HCT116 (cell line): ENCODE results near the gene STC2. TPM values are rescaled to one million over a fixed set of nuclear protein-coding genes. Genes with fewer than 3 reads are reported as not detected.

Experiments
- ATAC-seq: fragments of 200-7000 bp; cut with Tn5 transposase; 2 replicates; pipeline ENCODE4 v1.9.1; 2020; ENCODE audit warnings: mild to moderate bottlenecking, moderate library complexity
- BruUV-seq: library from RNA; stranded (reverse); fragments of 400-500 nt; replicated peaks from 2 replicates; lab custom pipeline; 2021; lab: Mats Ljungman, UMichigan
- CTCF ChIA-PET: fragments of 300-600 bp; sonication (Branson Sonifier 250); formaldehyde crosslinking; loops from one replicate; lab custom pipeline; 2021; ENCODE audit warnings: antibody characterized with exemption; lab: Charles Lee
- POLR2A ChIA-PET: fragments of 300-600, 350-600 bp; sonication (Branson Sonifier 250); formaldehyde crosslinking; loops from one replicate; lab custom pipeline; 2021; ENCODE audit warnings: antibody characterized with exemption; lab: Charles Lee
- RAD21 ChIA-PET, 2 experiments: fragments of 300-600 bp; sonication (Branson Sonifier 250); formaldehyde crosslinking; loops; one replicate each; lab custom pipeline; 2023; ENCODE audit warnings: low total read pairs in 2 of 2; ENCODE audit not compliant: uncharacterized antibody in 2 of 2, unreplicated experiment in 2 of 2, low non-redundant PET in 1 of 2; lab: Charles Lee
- DNase-seq: peaks from one replicate; pipeline ENCODE4 v3.0.0-alpha.2; 2010; ENCODE audit warnings: low read depth, low spot score
- H2AFZ ChIP-seq: fragments of 200-600 bp; shearing (Covaris generic), sonication (generic); 2 replicates; pipeline ENCODE4 v1.6.1; 2017; ENCODE audit warnings: low read depth, mixed run types, mixed read lengths, antibody characterized with exemption, low read length; ENCODE audit not compliant: poor library complexity, severe bottlenecking
- H3K27ac ChIP-seq: 2 replicates; pipeline ENCODE4 v1.5.1; 2012; ENCODE audit warnings: low read depth, low read length
- H3K27me3 ChIP-seq: fragments of 200-600 bp; sonication (generic); 2 replicates; pipeline ENCODE4 v1.6.1; 2016; ENCODE audit warnings: mixed run types, low read length, mixed read lengths; ENCODE audit not compliant: insufficient read depth
- H3K36me3 ChIP-seq, 2 experiments: fragments of 200-500 bp in 1 of 2; fragments of 200-600 bp in 1 of 2; sonication (Bioruptor generic) in 1 of 2; sonication (generic) in 1 of 2; 2 replicates each; pipeline versions ENCODE4 v1.5.1 to v1.6.1; 2014 to 2016; ENCODE audit warnings: low read length in 2 of 2, inconsistent platforms in 1 of 2, mixed read lengths in 1 of 2, mixed run types in 1 of 2; ENCODE audit not compliant: insufficient read depth in 2 of 2, control insufficient read depth in 1 of 2
- H3K4me1 ChIP-seq, 2 experiments: fragments of 200-600 bp in 1 of 2; sonication (generic) in 1 of 2; 2 replicates each; pipeline versions ENCODE4 v1.5.1 to v1.6.1; 2012 to 2017; ENCODE audit warnings: low read length in 2 of 2, inconsistent platforms in 1 of 2, mild to moderate bottlenecking in 1 of 2, mixed read lengths in 1 of 2, mixed run types in 1 of 2, moderate library complexity in 1 of 2; ENCODE audit not compliant: insufficient read depth in 2 of 2, control insufficient read depth in 1 of 2
- H3K4me2 ChIP-seq: fragments of 200-600 bp; sonication (generic); 2 replicates; pipeline ENCODE4 v1.6.1; 2017; ENCODE audit warnings: mixed run types, low read length, mixed read lengths
- H3K4me3 ChIP-seq, 2 experiments: fragments of 200-600 bp in 1 of 2; sonication (generic) in 1 of 2; replicated peaks in 1 of 2; 2 replicates each; pipeline ENCODE4 v1.5.1; 2011 to 2016; ENCODE audit warnings: low read length in 2 of 2, control low read depth in 1 of 2, low read depth in 1 of 2, mild to moderate bottlenecking in 1 of 2, mixed read lengths in 1 of 2, mixed run types in 1 of 2
- H3K79me2 ChIP-seq: fragments of 200-600 bp; sonication (generic); 2 replicates; pipeline ENCODE4 v1.6.1; 2017; ENCODE audit warnings: mild to moderate bottlenecking, mixed run types, low read length, moderate library complexity, mixed read lengths; ENCODE audit not compliant: insufficient read depth
- H3K9ac ChIP-seq: fragments of 200-600 bp; sonication (generic); 2 replicates; pipeline ENCODE4 v1.6.1; 2016; ENCODE audit warnings: low read length, mixed read lengths
- H3K9me2 ChIP-seq: fragments of 200-600 bp; sonication (generic), shearing (Covaris generic); 2 replicates; pipeline ENCODE4 v1.6.1; 2017; ENCODE audit warnings: mixed run types, mild to moderate bottlenecking, moderate library complexity; ENCODE audit not compliant: insufficient read depth
- H3K9me3 ChIP-seq, 2 experiments: fragments of 200-500 bp in 1 of 2; fragments of 200-600 bp in 1 of 2; sonication (Bioruptor generic) in 1 of 2; sonication (generic) in 1 of 2; 2 replicates each; pipeline ENCODE4 v1.6.1; 2014 to 2017; ENCODE audit warnings: low read length in 2 of 2, mixed read lengths in 2 of 2, inconsistent platforms in 1 of 2, low read depth in 1 of 2, mild to moderate bottlenecking in 1 of 2, mixed run types in 1 of 2, moderate library complexity in 1 of 2; ENCODE audit not compliant: control insufficient read depth in 1 of 2, insufficient read depth in 1 of 2
- H4K20me1 ChIP-seq: fragments of 200-600 bp; sonication (generic), shearing (Covaris generic); 2 replicates; pipeline ENCODE4 v1.6.1; 2017; ENCODE audit warnings: mixed run types, mild to moderate bottlenecking, moderate library complexity; ENCODE audit not compliant: insufficient read depth
- ATF3 ChIP-seq: IDR thresholded peaks from 2 replicates; pipeline ENCODE4 v1.6.1; 2012
- CBX3 ChIP-seq: IDR thresholded peaks from 2 replicates; pipeline ENCODE4 v1.6.1; 2012; ENCODE audit warnings: low read depth
- EGR1 ChIP-seq: IDR thresholded peaks from 2 replicates; pipeline ENCODE4 v1.6.1; 2012; ENCODE audit warnings: low read depth
- ELF1 ChIP-seq: IDR thresholded peaks from 2 replicates; pipeline ENCODE4 v1.6.1; 2012; ENCODE audit warnings: low read depth, borderline replicate concordance
- EZH2phosphoT487 ChIP-seq: fragments of 200-600 bp; IDR thresholded peaks from 2 replicates; pipeline ENCODE4 v1.6.1; 2018; ENCODE audit warnings: antibody characterized with exemption, borderline replicate concordance
- POLR2A ChIP-seq: IDR thresholded peaks from 2 replicates; pipeline ENCODE4 v1.7.0; 2011; ENCODE audit warnings: borderline replicate concordance; ENCODE audit not compliant: insufficient read depth, insufficient read length; ENCODE audit errors: extremely low read depth
- RAD21 ChIP-seq: IDR thresholded peaks from 2 replicates; pipeline ENCODE4 v1.6.1; 2012; ENCODE audit warnings: low read depth, mild to moderate bottlenecking
- SIN3A ChIP-seq: IDR thresholded peaks from 2 replicates; pipeline ENCODE4 v1.6.1; 2012; ENCODE audit warnings: low read depth
- SP1 ChIP-seq: IDR thresholded peaks from 2 replicates; pipeline ENCODE4 v1.6.1; 2012; ENCODE audit warnings: low read depth
- SRF ChIP-seq: IDR thresholded peaks from 2 replicates; pipeline ENCODE4 v1.6.1; 2012; ENCODE audit warnings: low read depth
- TCF7L2 ChIP-seq: IDR thresholded peaks from 2 replicates; pipeline ENCODE4 v1.7.0; 2011; ENCODE audit warnings: borderline replicate concordance, inconsistent platforms; ENCODE audit not compliant: insufficient read depth, insufficient read length; ENCODE audit errors: extremely low read depth
- YY1 ChIP-seq: IDR thresholded peaks from 2 replicates; pipeline ENCODE4 v1.6.1; 2011; ENCODE audit warnings: low read length, low read depth, moderate library complexity, mild to moderate bottlenecking; ENCODE audit not compliant: insufficient replicate concordance; ENCODE audit errors: extremely low read depth
- ZBTB33 ChIP-seq: IDR thresholded peaks from 2 replicates; pipeline ENCODE4 v1.6.1; 2011; ENCODE audit warnings: mild to moderate bottlenecking, low read length, moderate library complexity; ENCODE audit not compliant: insufficient replicate concordance; ENCODE audit errors: extremely low read depth
- ZNF274 ChIP-seq: fragments of 200-500 bp; sonication (Bioruptor generic); IDR thresholded peaks from 2 replicates; pipeline ENCODE4 v1.6.1; 2014; ENCODE audit warnings: mild to moderate bottlenecking, low read depth, low read length, inconsistent platforms
- intact Hi-C: fragments of 100-400 bp; cut with micrococcal nuclease; formaldehyde crosslinking; loops from 2 replicates; pipeline ENCODE4 v1.10.0; 2022
- total RNA-seq: library from RNA; stranded (reverse); gene quantifications from one replicate; pipeline ENCODE4 v1.2.1, GENCODE V29; 2021; ENCODE audit not compliant: unreplicated experiment
- TF ChIP-seq, protein P1 (sequence below), 3 experiments: fragments of 200-600 bp in 1 of 3; sonication (generic) in 1 of 3; IDR thresholded peaks in 2 of 3; conservative IDR thresholded peaks in 1 of 3; 2 replicates each; pipeline ENCODE4 v1.5.1; 2012 to 2017; ENCODE audit warnings: low read depth in 2 of 3, low read length in 2 of 3, antibody characterized with exemption in 1 of 3, borderline replicate concordance in 1 of 3, control low read depth in 1 of 3, mild to moderate bottlenecking in 1 of 3, mixed read lengths in 1 of 3, mixed run types in 1 of 3, moderate library complexity in 1 of 3; ENCODE audit not compliant: insufficient read depth in 1 of 3
- TF ChIP-seq, protein P2 (sequence below): IDR thresholded peaks from 2 replicates; pipeline ENCODE4 v1.6.1; 2012

The STC2 gene
- total RNA-seq, 1 experiment from 2014 or later: 97.3 TPM

GRCh38 chr5:173341961-173342430 lies 13.8 kb upstream of the STC2 start:
- H3K4me1 ChIP-seq: peaks cover 0 to 8% of the 10 kb centered on the region in 2 experiments; a peak in 2 of 4 replicates
- POLR2A ChIA-PET: no interaction called here

GRCh38 chr5:173340984-173341383 lies 12.8 kb upstream of the STC2 start:
- ATAC-seq (no peak), DNase-seq (no peak)
- peaks cover 0 to 8% of the 10 kb centered on the region in 2 experiments; a peak in 2 of 4 replicates for H3K4me1 ChIP-seq
- intact Hi-C loops: no loop called here
- no peaks in the 10 kb centered on the region for H3K79me2 ChIP-seq
- H3K4me2 ChIP-seq: no peak overlapping the region
- BruUV-seq: no TSS peak
- H2AFZ ChIP-seq: no peak overlapping the region
- H3K4me3 ChIP-seq: no peak overlapping the region
- ChIA-PET CTCF (no interaction called here), RAD21 (no interaction called here), POLR2A (no interaction called here)
- no peak overlapping the region for H3K9ac ChIP-seq
- no peaks in the 10 kb centered on the region for H3K9me2 ChIP-seq
- no peaks in the 10 kb centered on the region for H3K27me3 ChIP-seq
- H3K9me3 ChIP-seq: no peaks in the 10 kb centered on the region
- no peaks in the 10 kb centered on the region for H4K20me1 ChIP-seq
- H3K36me3 ChIP-seq: no peaks in the 10 kb centered on the region
- no peak overlapping the region for H3K27ac ChIP-seq
- TF ChIP-seq, protein P1, sequence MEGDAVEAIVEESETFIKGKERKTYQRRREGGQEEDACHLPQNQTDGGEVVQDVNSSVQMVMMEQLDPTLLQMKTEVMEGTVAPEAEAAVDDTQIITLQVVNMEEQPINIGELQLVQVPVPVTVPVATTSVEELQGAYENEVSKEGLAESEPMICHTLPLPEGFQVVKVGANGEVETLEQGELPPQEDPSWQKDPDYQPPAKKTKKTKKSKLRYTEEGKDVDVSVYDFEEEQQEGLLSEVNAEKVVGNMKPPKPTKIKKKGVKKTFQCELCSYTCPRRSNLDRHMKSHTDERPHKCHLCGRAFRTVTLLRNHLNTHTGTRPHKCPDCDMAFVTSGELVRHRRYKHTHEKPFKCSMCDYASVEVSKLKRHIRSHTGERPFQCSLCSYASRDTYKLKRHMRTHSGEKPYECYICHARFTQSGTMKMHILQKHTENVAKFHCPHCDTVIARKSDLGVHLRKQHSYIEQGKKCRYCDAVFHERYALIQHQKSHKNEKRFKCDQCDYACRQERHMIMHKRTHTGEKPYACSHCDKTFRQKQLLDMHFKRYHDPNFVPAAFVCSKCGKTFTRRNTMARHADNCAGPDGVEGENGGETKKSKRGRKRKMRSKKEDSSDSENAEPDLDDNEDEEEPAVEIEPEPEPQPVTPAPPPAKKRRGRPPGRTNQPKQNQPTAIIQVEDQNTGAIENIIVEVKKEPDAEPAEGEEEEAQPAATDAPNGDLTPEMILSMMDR (IDR thresholded peaks at IDR 0.05 in 2 of 3, conservative IDR thresholded peaks at IDR 0.05 in 1 of 3; ENCODE audit: borderline replicate concordance in 1 of 3, insufficient read depth in 1 of 3, low read depth in 2 of 3, low read length in 2 of 3): no peak
- TF ChIP-seq SIN3A (no peak), RAD21 (no peak), EZH2phosphoT487 (no peak), ELF1 (no peak), ZNF274 (no peak), POLR2A (no peak), SP1 (no peak), ZBTB33 (no peak), YY1 (no peak)
- TF ChIP-seq, protein P2, sequence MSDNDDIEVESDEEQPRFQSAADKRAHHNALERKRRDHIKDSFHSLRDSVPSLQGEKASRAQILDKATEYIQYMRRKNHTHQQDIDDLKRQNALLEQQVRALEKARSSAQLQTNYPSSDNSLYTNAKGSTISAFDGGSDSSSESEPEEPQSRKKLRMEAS: no peak

More at GRCh38 chr5:173341961-173342430, 13.8 kb upstream of the STC2 start:
- Histone ChIP-seq H3K36me3 (no peaks in the 10 kb centered on the region), H3K4me2 (no peak overlapping the region), H3K9me3 (no peaks in the 10 kb centered on the region), H3K4me3 (no peak overlapping the region), H3K79me2 (no peaks in the 10 kb centered on the region), H4K20me1 (no peaks in the 10 kb centered on the region), H3K27ac (no peak overlapping the region), H3K9me2 (no peaks in the 10 kb centered on the region), H2AFZ (no peak overlapping the region), H3K9ac (no peak overlapping the region), H3K27me3 (no peaks in the 10 kb centered on the region)
- no TSS peak for BruUV-seq
- DNase-seq: no peak
- ChIA-PET RAD21 (no interaction called here), CTCF (no interaction called here)
- TF ChIP-seq POLR2A (no peak), TCF7L2 (no peak), RAD21 (no peak), EGR1 (no peak), ATF3 (no peak), SRF (no peak), CBX3 (no peak), SP1 (no peak)
- TF ChIP-seq, protein P2: no peak
- intact Hi-C loops: no loop called here
- no peak for ATAC-seq
